ENCODE measurements around the gene AMMECR1.

The AMMECR1 gene

DNA sequence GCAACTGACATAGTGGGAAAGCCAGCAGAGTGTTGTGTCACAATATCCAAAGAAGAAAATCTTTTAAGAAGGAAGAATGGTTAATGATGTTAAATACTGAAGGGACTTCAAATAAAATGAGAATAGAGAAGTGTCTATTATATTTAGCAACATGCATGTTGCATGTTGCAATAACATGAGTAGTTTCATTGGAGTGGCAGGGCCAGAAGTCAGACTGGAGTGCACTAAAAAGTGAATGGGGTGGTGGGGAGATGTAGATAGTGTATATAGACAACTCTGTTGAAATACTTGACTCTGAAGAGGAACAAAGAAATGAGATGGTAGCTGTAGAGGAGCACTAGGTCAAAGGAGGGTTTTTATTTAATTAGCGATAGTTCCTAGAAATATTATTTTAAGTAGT is 9.5 kb upstream of the AMMECR1 start:
- H2AFZ ChIP-seq (ENCODE audit: low read length, unreplicated experiment) = no peak overlapping the region
- no peaks in the 10 kb centered on the region for H3K27me3 ChIP-seq (ENCODE audit: insufficient read depth, low read length)
- no peaks in the 10 kb centered on the region for H3K4me1 ChIP-seq (ENCODE audit: control insufficient read depth, insufficient read depth, low read length, unreplicated experiment)
- H3K36me3 ChIP-seq (ENCODE audit: insufficient read depth, low read length) = no peaks in the 10 kb centered on the region
- H3K4me3 ChIP-seq (ENCODE audit: low read depth, low read length) = no peak overlapping the region
- H3K79me2 ChIP-seq (ENCODE audit: control insufficient read depth, insufficient read depth, low read length, unreplicated experiment) = no peaks in the 10 kb centered on the region
- no peak overlapping the region for H3K27ac ChIP-seq (ENCODE audit: low read depth, low read length)

DNA sequence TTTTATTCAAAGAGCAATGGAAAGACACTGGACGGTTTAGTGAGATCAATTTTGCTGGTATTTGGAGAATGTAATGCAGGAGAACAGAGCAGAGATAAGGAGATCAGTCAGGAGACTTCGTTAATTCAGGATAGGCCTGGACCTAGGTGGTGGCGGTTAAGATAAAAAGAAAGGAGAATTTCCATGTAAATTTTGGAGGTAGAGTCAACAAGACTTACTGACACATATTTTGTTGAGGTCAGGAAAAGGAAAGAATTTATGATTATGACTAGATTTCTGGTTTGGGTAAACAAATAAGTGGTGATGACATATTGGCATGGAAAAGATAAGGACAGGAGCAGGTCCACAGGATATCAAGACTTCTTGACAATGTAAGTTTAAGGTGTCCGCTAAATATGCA is 8.8 kb upstream of the AMMECR1 start:
- Histone ChIP-seq H3K27me3 (ENCODE audit: insufficient read depth, low read length) (no peaks in the 10 kb centered on the region), H3K36me3 (ENCODE audit: insufficient read depth, low read length) (no peaks in the 10 kb centered on the region), H3K4me3 (ENCODE audit: low read depth, low read length) (no peak overlapping the region), H3K27ac (ENCODE audit: low read depth, low read length) (no peak overlapping the region), H3K79me2 (ENCODE audit: control insufficient read depth, insufficient read depth, low read length, unreplicated experiment) (no peaks in the 10 kb centered on the region), H2AFZ (ENCODE audit: low read length, unreplicated experiment) (no peak overlapping the region), H3K4me1 (ENCODE audit: control insufficient read depth, insufficient read depth, low read length, unreplicated experiment) (no peaks in the 10 kb centered on the region)

DNA sequence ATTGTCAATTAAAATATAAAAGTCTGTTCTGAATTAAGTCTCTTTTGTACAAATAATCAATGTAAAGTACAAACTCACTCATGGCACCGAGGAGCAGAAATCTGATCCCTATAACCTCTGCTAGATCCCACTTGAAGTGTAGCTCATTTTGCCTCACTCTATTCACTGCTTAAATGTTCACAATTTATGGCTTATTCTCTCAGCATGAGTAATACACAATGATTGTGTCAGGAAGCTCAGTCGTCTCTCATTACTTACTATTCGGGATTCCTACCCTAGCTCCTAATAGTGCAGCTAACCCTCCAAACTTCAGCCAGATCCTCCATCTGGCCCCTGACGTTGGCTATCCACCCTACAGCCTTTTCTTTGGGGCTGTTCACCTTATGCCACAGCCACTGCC is 4.7 kb upstream of the AMMECR1 start:
- Histone ChIP-seq H3K4me3 (ENCODE audit: low read depth, low read length) (no peak overlapping the region), H3K27ac (ENCODE audit: low read depth, low read length) (no peak overlapping the region), H3K27me3 (ENCODE audit: insufficient read depth, low read length) (no peaks in the 10 kb centered on the region), H2AFZ (ENCODE audit: low read length, unreplicated experiment) (no peak overlapping the region), H3K4me1 (ENCODE audit: control insufficient read depth, insufficient read depth, low read length, unreplicated experiment) (peaks cover 7% of the 10 kb centered on the region), H3K36me3 (ENCODE audit: insufficient read depth, low read length) (no peaks in the 10 kb centered on the region), H3K79me2 (ENCODE audit: control insufficient read depth, insufficient read depth, low read length, unreplicated experiment) (peaks cover 2% of the 10 kb centered on the region)

DNA sequence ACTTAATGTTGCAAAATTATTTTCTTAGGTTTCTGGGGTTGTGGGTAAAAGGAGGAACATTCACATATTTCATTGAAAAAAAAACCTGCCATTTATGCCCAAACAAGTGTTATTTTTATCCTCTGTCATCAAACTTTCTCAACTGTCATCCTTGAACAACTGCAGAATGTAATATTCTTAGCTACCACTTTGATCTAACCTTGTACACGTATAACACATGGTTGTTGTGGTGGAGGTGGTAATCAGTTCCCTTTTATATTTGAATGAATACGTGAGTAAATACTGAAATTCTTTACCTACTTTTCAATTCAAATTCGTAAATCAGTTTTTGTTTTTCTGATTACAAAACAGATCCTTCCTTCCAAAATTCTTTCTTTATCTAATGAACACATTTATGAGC is 3.8 kb upstream of the AMMECR1 start:
- no peak overlapping the region for H3K27ac ChIP-seq (ENCODE audit: low read depth, low read length)
- H3K36me3 ChIP-seq (ENCODE audit: insufficient read depth, low read length) = no peaks in the 10 kb centered on the region
- H3K4me1 ChIP-seq (ENCODE audit: control insufficient read depth, insufficient read depth, low read length, unreplicated experiment) = peaks cover 7% of the 10 kb centered on the region
- H3K79me2 ChIP-seq (ENCODE audit: control insufficient read depth, insufficient read depth, low read length, unreplicated experiment) = peaks cover 12% of the 10 kb centered on the region
- no peak overlapping the region for H2AFZ ChIP-seq (ENCODE audit: low read length, unreplicated experiment)
- H3K4me3 ChIP-seq (ENCODE audit: low read depth, low read length) = no peak overlapping the region
- no peaks in the 10 kb centered on the region for H3K27me3 ChIP-seq (ENCODE audit: insufficient read depth, low read length)

DNA sequence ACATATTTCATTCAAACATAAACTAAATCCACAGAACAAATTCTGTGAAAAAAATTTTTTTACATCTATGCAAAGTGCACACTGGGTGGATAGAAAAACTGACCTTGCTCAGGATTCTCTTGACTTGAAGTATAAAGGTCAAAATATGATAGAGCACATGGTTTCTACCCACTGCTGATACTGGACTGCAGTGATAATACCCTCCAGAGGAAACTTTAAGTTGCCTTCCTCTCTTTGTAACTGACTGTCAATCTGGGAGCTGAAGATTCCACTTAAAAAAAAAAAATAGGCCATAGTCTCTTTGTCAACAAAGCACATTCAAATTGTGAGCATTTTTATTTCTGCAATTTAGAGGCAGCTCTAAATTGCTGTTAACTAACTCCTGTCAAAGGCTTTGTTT is 3.2 kb upstream of the AMMECR1 start:
- H2AFZ ChIP-seq (ENCODE audit: low read length, unreplicated experiment) = peak overlapping the region; percentile 25
- H3K79me2 ChIP-seq (ENCODE audit: control insufficient read depth, insufficient read depth, low read length, unreplicated experiment) = peaks cover 17% of the 10 kb centered on the region
- H3K36me3 ChIP-seq (ENCODE audit: insufficient read depth, low read length) = no peaks in the 10 kb centered on the region
- no peak overlapping the region for H3K4me3 ChIP-seq (ENCODE audit: low read depth, low read length)
- peaks cover 7% of the 10 kb centered on the region for H3K4me1 ChIP-seq (ENCODE audit: control insufficient read depth, insufficient read depth, low read length, unreplicated experiment)
- H3K27me3 ChIP-seq (ENCODE audit: insufficient read depth, low read length) = no peaks in the 10 kb centered on the region
- no peak overlapping the region for H3K27ac ChIP-seq (ENCODE audit: low read depth, low read length)

DNA sequence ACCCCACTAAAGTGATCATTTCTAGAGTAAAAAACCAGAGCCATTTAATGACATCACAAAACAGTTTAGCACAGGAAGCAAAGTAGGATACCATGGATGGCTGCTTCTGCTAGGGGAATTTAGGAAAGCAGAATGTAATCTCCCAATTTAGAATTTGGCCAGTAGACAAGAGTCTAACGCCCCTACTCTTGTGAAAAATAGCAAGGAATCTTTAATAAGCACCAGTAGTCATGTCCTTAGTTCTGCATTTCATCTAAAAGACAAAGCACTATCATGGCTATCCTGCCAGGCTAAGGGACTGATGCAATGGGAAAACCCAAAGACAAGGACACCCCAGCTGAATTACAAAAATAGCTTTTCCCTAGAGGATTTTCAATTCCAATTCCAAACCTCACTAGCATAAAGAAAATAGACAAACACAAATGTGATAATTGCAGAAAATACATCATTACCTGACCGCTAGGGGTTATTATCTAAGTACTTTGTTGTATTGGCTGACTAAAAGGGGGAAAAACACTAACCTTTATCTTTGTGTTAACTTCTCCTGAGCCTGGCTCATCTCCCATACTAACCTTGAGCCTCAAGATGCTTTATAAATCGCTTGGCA is 2.6 kb upstream of the AMMECR1 start:
- H3K4me3 ChIP-seq (ENCODE audit: low read depth, low read length) = no peak overlapping the region
- peak overlapping the region; percentile 25 for H2AFZ ChIP-seq (ENCODE audit: low read length, unreplicated experiment)
- no peaks in the 10 kb centered on the region for H3K27me3 ChIP-seq (ENCODE audit: insufficient read depth, low read length)
- H3K27ac ChIP-seq (ENCODE audit: low read depth, low read length) = no peak overlapping the region
- H3K79me2 ChIP-seq (ENCODE audit: control insufficient read depth, insufficient read depth, low read length, unreplicated experiment) = peaks cover 23% of the 10 kb centered on the region
- no peaks in the 10 kb centered on the region for H3K36me3 ChIP-seq (ENCODE audit: insufficient read depth, low read length)
- peaks cover 7% of the 10 kb centered on the region for H3K4me1 ChIP-seq (ENCODE audit: control insufficient read depth, insufficient read depth, low read length, unreplicated experiment)

DNA sequence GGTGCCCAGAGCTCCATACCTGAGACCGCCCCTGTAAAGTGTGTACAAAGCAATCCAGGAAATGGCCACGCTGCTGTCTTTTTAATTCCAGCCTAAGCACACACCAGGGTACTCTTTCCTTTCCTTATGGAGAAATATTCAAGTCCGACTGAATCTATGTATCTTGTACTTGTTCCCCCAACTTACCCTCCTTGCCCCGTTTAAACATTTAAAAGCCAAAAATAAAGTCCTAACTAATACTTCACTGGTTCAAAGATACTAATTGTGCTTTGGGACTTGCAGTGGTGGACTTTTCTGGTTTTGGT is 731 bp upstream of the AMMECR1 start:
- H3K79me2 ChIP-seq (ENCODE audit: control insufficient read depth, insufficient read depth, low read length, unreplicated experiment) = peaks cover 42% of the 10 kb centered on the region
- peak overlapping the region; percentile 60 for H2AFZ ChIP-seq (ENCODE audit: low read length, unreplicated experiment)
- no peaks in the 10 kb centered on the region for H3K36me3 ChIP-seq (ENCODE audit: insufficient read depth, low read length)
- no peaks in the 10 kb centered on the region for H3K27me3 ChIP-seq (ENCODE audit: insufficient read depth, low read length)
- H3K4me1 ChIP-seq (ENCODE audit: control insufficient read depth, insufficient read depth, low read length, unreplicated experiment) = peaks cover 16% of the 10 kb centered on the region
- peak overlapping the region; percentile 81 for H3K27ac ChIP-seq (ENCODE audit: low read depth, low read length)
- peak overlapping the region; percentile 95 for H3K4me3 ChIP-seq (ENCODE audit: low read depth, low read length)

DNA sequence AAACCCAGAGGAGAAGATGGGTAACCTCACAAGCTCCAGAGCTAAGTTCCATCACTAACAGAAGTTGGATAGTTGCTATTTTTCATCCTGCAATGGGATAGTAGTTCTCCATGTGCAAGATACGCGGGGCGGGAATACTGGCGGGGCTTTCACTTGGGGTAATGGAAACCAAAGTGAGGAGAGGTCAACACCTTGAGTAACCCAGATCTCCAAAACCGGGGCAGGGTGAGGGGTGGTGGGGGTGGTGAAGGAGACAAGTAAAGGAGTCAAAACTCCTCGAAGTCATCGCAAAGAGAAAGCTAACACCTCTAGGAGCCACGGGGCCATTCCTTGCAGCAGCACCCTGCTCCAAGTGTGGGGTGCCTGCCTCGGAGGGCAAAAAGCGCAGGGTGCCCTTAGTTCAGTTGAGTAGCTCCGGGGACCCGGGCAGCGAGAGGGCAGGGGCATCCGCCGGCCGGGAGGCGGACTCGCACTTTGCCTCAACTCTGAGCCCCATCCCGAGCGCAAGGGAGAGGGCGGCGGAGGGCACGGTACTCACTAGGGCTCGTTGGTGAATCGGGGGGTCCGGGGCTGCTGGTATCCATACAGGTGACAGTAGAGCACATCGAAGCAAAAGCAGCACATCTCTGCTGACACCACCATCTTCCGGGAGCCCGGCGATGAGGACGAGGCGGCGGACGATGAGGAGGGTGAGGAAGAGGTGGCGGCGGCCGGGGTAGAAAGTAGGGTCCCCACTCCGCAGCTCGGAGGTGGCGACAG is 645 bp downstream of the AMMECR1 start:
- H3K4me1 ChIP-seq (ENCODE audit: control insufficient read depth, insufficient read depth, low read length, unreplicated experiment) = peaks cover 16% of the 10 kb centered on the region
- peaks cover 55% of the 10 kb centered on the region for H3K79me2 ChIP-seq (ENCODE audit: control insufficient read depth, insufficient read depth, low read length, unreplicated experiment)
- no peaks in the 10 kb centered on the region for H3K36me3 ChIP-seq (ENCODE audit: insufficient read depth, low read length)
- H3K27me3 ChIP-seq (ENCODE audit: insufficient read depth, low read length) = no peaks in the 10 kb centered on the region
- peak overlapping the region; percentile 56 for H2AFZ ChIP-seq (ENCODE audit: low read length, unreplicated experiment)
- H3K4me3 ChIP-seq (ENCODE audit: low read depth, low read length) = peak overlapping the region; percentile 95
- H3K27ac ChIP-seq (ENCODE audit: low read depth, low read length) = peak overlapping the region; percentile 76

DNA sequence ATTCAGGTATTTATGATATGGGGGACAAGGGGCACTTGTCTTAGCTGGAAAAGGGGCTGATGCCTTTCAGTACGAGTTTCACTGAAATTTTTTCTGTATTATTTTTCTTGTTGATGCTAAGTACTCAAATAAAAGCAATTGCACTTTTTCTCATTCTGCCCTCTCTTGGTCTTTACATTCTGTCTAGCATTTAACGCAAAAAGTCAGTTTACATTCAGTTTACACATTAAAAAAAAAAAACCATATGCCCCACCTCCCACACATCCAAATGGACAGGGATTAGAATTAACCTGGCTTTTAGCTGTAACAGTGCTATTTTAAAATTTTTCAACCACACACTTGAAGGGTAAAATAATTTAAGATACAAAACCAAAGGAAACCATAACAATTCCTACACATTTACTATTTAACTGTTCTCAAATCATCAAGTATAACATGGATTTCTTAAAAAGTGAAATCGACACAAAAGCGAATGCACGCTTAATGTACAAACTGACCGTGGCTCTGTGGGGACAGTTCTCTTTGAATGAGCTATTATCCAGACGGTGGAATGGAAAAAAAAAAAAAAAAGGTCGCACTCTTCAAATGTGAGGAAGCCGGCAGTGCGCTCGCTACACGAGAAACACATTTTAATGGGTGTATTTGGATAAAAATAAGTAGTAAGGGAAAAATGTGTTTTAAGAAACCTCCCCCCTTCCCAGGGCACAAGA is 1.4 kb downstream of the AMMECR1 start:
- Histone ChIP-seq H3K4me3 (ENCODE audit: low read depth, low read length) (peak overlapping the region; percentile 95), H3K79me2 (ENCODE audit: control insufficient read depth, insufficient read depth, low read length, unreplicated experiment) (peaks cover 63% of the 10 kb centered on the region), H3K27me3 (ENCODE audit: insufficient read depth, low read length) (no peaks in the 10 kb centered on the region), H3K36me3 (ENCODE audit: insufficient read depth, low read length) (no peaks in the 10 kb centered on the region), H3K27ac (ENCODE audit: low read depth, low read length) (peak overlapping the region; percentile 76), H2AFZ (ENCODE audit: low read length, unreplicated experiment) (no peak overlapping the region), H3K4me1 (ENCODE audit: control insufficient read depth, insufficient read depth, low read length, unreplicated experiment) (peaks cover 19% of the 10 kb centered on the region)

DNA sequence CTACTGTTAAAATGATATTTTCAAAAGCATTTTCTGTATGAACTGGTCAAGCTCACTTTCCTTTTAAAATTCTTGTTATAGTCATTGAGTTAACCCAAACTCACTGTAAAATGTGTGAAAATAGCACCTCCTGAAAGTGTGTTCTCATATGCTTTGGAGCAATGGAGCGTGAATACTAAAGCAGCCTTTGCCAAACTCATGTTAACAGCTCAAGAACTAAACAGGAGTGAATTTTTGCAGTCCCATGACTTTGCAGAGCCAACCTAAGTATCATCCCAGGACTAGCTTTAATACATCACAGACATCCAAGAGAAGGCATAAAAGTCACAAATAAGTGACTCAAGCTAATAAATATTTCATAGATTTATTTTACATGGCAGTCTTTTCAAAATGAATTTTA is 2.3 kb downstream of the AMMECR1 start:
- H3K27me3 ChIP-seq (ENCODE audit: insufficient read depth, low read length) = no peaks in the 10 kb centered on the region
- peak overlapping the region; percentile 95 for H3K4me3 ChIP-seq (ENCODE audit: low read depth, low read length)
- H3K36me3 ChIP-seq (ENCODE audit: insufficient read depth, low read length) = no peaks in the 10 kb centered on the region
- H2AFZ ChIP-seq (ENCODE audit: low read length, unreplicated experiment) = no peak overlapping the region
- H3K27ac ChIP-seq (ENCODE audit: low read depth, low read length) = no peak overlapping the region
- peaks cover 71% of the 10 kb centered on the region for H3K79me2 ChIP-seq (ENCODE audit: control insufficient read depth, insufficient read depth, low read length, unreplicated experiment)
- H3K4me1 ChIP-seq (ENCODE audit: control insufficient read depth, insufficient read depth, low read length, unreplicated experiment) = peaks cover 24% of the 10 kb centered on the region

Data from ACC112 (cell line).